ENCODE results near the gene TSC2. TPM values are rescaled to one million over a fixed set of nuclear protein-coding genes. Genes with fewer than 3 reads are reported as not detected.

Gene TSC2
- total RNA-seq, 6 donors from 2014 or later = 47.3 to 296 (median 118) TPM

GRCh38 chr16:2060346-2060745 is 12.6 kb downstream of the TSC2 start:
- Histone ChIP-seq H3K4me1 (no peaks in the 10 kb centered on the region), H3K27ac (no peak overlapping the region), H3K4me3 (no peak overlapping the region), H3K27me3 (no peaks in the 10 kb centered on the region), H3K9me3 (no peaks in the 10 kb centered on the region), H3K36me3 (peaks cover 3 to 86% (median 72%) of the 10 kb centered on the region in 4 donors)
- DNase-seq (peak in 1 of 2 donors; percentile 64), ATAC-seq (ENCODE audit: low FRiP score in 2 of 2) (no peak)
- WGBS, 2 donors = 93 to 97% methylated on average over 8 to 16 of the region's 17 CpGs
- TF ChIP-seq POLR2AphosphoS5 (IDR thresholded peaks at IDR 0.05) = no peak
- no peak for TF ChIP-seq CTCF (IDR thresholded peaks at IDR 0.05)
- no peak for TF ChIP-seq POLR2A (IDR thresholded peaks at IDR 0.05)
- TF ChIP-seq EP300 (IDR thresholded peaks at IDR 0.05) = no peak

- peaks cover 3 to 91% (median 79%) of the 10 kb centered on the region in 4 donors for H3K36me3 ChIP-seq
- TF ChIP-seq POLR2A (IDR thresholded peaks at IDR 0.05) (no peak), POLR2AphosphoS5 (IDR thresholded peaks at IDR 0.05) (no peak), CTCF (IDR thresholded peaks at IDR 0.05) (no peak), EP300 (IDR thresholded peaks at IDR 0.05) (no peak)
- no peak overlapping the region for H3K4me3 ChIP-seq
- ATAC-seq (ENCODE audit: low FRiP score in 2 of 2) (no peak), DNase-seq (peak in 1 of 2 donors; percentile 57)
- H3K27ac ChIP-seq = no peak overlapping the region
- H3K27me3 ChIP-seq = no peaks in the 10 kb centered on the region
- no peaks in the 10 kb centered on the region for H3K9me3 ChIP-seq
- H3K4me1 ChIP-seq = no peaks in the 10 kb centered on the region
- WGBS, 2 donors = 98 to 100% methylated on average over 4 to 18 of the region's 18 CpGs
Measured at GRCh38 chr16:2061023-2061422, 13.2 kb downstream of the TSC2 start.

GRCh38 chr16:2061526-2061925 is 13.7 kb downstream of the TSC2 start:
- Histone ChIP-seq H3K27ac (no peak overlapping the region), H3K36me3 (peaks cover 3 to 93% (median 81%) of the 10 kb centered on the region in 4 donors), H3K27me3 (no peaks in the 10 kb centered on the region), H3K4me1 (no peaks in the 10 kb centered on the region), H3K4me3 (no peak overlapping the region), H3K9me3 (no peaks in the 10 kb centered on the region)
- ATAC-seq (ENCODE audit: low FRiP score in 2 of 2) (no peak), DNase-seq (peak in 1 of 2 donors; percentile 61)
- TF ChIP-seq POLR2AphosphoS5 (IDR thresholded peaks at IDR 0.05) = no peak
- no peak for TF ChIP-seq EP300 (IDR thresholded peaks at IDR 0.05)
- no peak for TF ChIP-seq POLR2A (IDR thresholded peaks at IDR 0.05)
- TF ChIP-seq CTCF (IDR thresholded peaks at IDR 0.05) = no peak
- 96 to 97% methylated on average over 11 to 13 of the region's 13 CpGs for WGBS, 2 donors

- TF ChIP-seq POLR2AphosphoS5 (IDR thresholded peaks at IDR 0.05) = no peak
- TF ChIP-seq POLR2A (IDR thresholded peaks at IDR 0.05) = no peak
- Histone ChIP-seq H3K4me1 (no peaks in the 10 kb centered on the region), H3K4me3 (no peak overlapping the region), H3K27ac (no peak overlapping the region), H3K36me3 (peaks cover 3 to 95% (median 74%) of the 10 kb centered on the region in 4 donors), H3K27me3 (no peaks in the 10 kb centered on the region), H3K9me3 (no peaks in the 10 kb centered on the region)
- DNase-seq (peak in 1 of 2 donors; percentile 80), ATAC-seq (ENCODE audit: low FRiP score in 2 of 2) (no peak)
- WGBS, 2 donors = 93 to 95% methylated on average over 8 to 28 of the region's 28 CpGs
Measured at GRCh38 chr16:2062801-2063200, 15.0 kb downstream of the TSC2 start.

- TF ChIP-seq POLR2A (IDR thresholded peaks at IDR 0.05) (no peak), POLR2AphosphoS5 (IDR thresholded peaks at IDR 0.05) (no peak), CTCF (IDR thresholded peaks at IDR 0.05) (no peak), EP300 (IDR thresholded peaks at IDR 0.05) (no peak)
- Histone ChIP-seq H3K4me1 (no peaks in the 10 kb centered on the region), H3K27me3 (no peaks in the 10 kb centered on the region), H3K9me3 (no peaks in the 10 kb centered on the region), H3K36me3 (peaks cover 4 to 96% (median 70%) of the 10 kb centered on the region in 4 donors), H3K4me3 (no peak overlapping the region), H3K27ac (no peak overlapping the region)
- WGBS, 2 donors = 94% methylated on average over 11 to 25 of the region's 25 CpGs
- DNase-seq (peak in 1 of 2 donors; percentile 81), ATAC-seq (ENCODE audit: low FRiP score in 2 of 2) (no peak)
Measured at GRCh38 chr16:2063861-2064260, 16.1 kb downstream of the TSC2 start.

Measured in upper lobe of left lung (tissue), 6 donors.